Coronary artery (tissue), 2 donors: Measurements from ENCODE around the gene ATP23.

Experiments used
- DNase-seq: peaks from one replicate; pipeline ENCODE4 v3.0.0-alpha.2; 2017; ENCODE audit warnings: low spot score
- H3K27ac ChIP-seq, 2 donors: fragments of 200-600 bp; sonication (generic); one replicate each; pipeline ENCODE4 v1.5.1; 2016 to 2019
- H3K4me3 ChIP-seq: fragments of 200-600 bp; sonication (generic); 2 replicates; pipeline ENCODE4 v1.5.1; 2016; ENCODE audit warnings: mild to moderate bottlenecking, moderate library complexity
- CTCF ChIP-seq: fragments of 200-600 bp; sonication (generic); IDR thresholded peaks from one replicate; pipeline ENCODE4 v1.5.1; 2019; ENCODE audit warnings: antibody characterized with exemption

ATP23 gene

GRCh38 chr12:57941165-57941894 lies at the start of gene ATP23:
ATP23 (plus strand) TSS chr12:57941567; CDS start chr12:57941702, 135 bp downstream.
- DNase-seq = peak; percentile 93
- Histone ChIP-seq H3K4me3 (peak within 1 kb of the TSS; percentile 82), H3K27ac (peak within 1 kb of the TSS; percentile 83 to 90)
- no peak for TF ChIP-seq CTCF

- DNase-seq = no peak
- Histone ChIP-seq H3K27ac (peak overlapping the region; percentile 89 to 96), H3K4me3 (no peak overlapping the region)
- no peak for TF ChIP-seq CTCF
Measured at GRCh38 chr12:57892232-57892972, 49.0 kb upstream of the ATP23 start.

GRCh38 chr12:57893431-57894353 lies 47.7 kb upstream of the ATP23 start:
- no peak for TF ChIP-seq CTCF
- peak overlapping the region; percentile 89 to 96 for H3K27ac ChIP-seq
- DNase-seq = peak; percentile 96
- H3K4me3 ChIP-seq = peak overlapping the region; percentile 9

- peak overlapping the region; percentile 7 for H3K4me3 ChIP-seq
- peak overlapping the region; percentile 89 to 96 for H3K27ac ChIP-seq
- no peak for DNase-seq
- TF ChIP-seq CTCF = no peak
Measured at GRCh38 chr12:57894399-57895292, 46.7 kb upstream of the ATP23 start.

- Histone ChIP-seq H3K27ac (peak overlapping the region; percentile 89 to 96), H3K4me3 (no peak overlapping the region)
- no peak for DNase-seq
Measured at GRCh38 chr12:57895389-57896114, 45.8 kb upstream of the ATP23 start.

More at GRCh38 chr12:57895389-57896114, 45.8 kb upstream of the ATP23 start:
- no peak for TF ChIP-seq CTCF
